GM19395 (cell line): ENCODE results near the gene SERPINB8.

Experiments
- ATAC-seq: cut with Tn5 transposase; IDR thresholded peaks from one replicate; pipeline ENCODE4 v1.9.1; 2021; ENCODE audit warnings: mild to moderate bottlenecking, moderate library complexity; ENCODE audit not compliant: unreplicated experiment

The SERPINB8 gene

DNA sequence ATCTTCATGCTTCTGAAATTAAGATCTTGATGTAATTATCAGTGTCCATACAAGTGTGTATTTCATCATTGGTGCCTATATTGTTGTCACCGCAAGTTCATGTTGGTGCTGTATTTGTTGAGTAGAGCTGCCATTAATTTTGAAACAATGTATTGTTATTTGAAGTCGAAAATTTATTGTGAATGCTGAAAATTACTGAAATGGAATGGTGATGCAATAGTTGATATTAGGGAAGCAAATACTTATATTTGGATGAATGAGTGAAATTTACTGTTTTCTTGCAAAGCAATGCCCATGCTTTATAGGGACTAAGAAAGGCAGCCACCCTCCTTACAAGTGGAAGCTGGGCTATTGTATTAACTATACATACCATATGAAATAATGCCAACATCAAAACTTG lies 41.6 kb downstream of the SERPINB8 start:
- ATAC-seq = no peak

DNA sequence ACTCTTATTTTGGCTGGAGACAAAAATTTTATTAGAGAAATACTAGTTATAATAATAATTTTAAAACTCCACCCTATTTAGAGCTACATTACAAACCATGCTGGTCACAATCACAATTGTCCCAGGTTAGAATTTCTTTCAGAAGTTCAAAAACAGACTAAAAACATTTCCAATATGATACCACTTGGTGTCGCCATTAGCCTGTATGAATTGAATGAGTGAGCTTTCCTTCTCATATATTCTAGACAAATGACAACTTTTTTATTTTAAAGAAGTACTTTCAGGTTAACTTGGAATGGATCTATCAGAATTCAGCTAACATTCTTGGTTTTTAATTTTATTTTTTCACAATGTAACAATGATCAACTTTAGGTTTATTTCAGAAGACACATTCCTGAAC lies 48.0 kb downstream of the SERPINB8 start:
- ATAC-seq = peak; percentile 73

DNA sequence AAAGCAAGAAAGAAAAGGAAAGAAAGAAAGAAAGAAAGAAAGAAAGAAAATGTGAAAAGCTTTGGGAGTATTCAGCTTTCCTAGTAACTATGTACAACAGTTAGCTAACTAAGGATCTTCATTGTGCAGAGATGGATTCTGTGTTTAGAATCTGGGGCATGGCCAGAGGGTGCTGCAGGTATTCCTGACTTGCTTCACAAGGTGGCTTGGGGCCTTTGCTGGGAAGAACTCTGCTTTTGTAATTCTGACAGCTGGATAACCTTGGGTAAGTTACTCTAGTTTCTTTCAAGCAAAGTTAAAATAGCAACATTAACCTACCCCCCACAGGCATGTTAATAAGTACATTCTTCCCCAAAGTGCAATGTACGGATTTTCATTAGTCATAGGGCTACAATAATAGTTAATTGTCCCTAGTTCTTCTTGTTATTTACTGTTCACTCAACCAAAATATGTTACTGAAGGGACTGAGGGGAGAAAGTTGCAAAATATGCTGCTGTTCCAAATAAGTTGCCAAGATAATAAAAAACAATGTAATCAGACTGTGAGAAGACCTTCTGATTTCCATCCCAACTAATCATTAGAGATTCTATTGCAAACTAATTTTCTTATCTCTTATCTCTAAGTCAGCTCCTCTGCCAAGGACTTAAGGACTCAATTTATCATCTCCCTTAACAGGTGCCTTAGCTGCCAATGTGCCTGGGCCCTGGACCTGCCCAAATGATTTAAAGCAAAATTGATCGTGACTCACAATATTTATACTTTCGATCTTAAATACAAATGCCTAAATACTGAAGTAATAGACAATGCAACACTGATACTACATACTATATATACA lies 50.3 kb downstream of the SERPINB8 start:
- no peak for ATAC-seq

DNA sequence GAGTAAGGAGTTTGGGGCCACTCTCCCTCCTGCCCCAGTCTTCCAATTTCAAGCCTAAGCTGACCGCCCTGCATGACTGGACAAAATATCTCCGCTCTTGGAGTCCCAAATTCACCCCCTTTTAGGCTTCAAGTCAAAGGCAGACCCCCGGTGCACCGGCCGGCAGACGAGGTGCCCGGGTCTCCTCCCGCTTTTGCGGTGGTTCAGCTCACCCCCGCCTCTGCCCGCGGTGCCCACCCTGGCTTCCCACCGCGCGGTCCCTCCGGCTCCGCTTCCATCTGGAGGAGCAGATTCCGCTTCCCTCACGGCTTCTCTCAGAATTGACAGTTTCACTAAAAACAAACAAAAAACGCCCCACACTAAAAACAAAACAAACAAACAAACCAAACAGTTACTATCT lies 56.5 kb downstream of the SERPINB8 start:
- ATAC-seq = no peak

DNA sequence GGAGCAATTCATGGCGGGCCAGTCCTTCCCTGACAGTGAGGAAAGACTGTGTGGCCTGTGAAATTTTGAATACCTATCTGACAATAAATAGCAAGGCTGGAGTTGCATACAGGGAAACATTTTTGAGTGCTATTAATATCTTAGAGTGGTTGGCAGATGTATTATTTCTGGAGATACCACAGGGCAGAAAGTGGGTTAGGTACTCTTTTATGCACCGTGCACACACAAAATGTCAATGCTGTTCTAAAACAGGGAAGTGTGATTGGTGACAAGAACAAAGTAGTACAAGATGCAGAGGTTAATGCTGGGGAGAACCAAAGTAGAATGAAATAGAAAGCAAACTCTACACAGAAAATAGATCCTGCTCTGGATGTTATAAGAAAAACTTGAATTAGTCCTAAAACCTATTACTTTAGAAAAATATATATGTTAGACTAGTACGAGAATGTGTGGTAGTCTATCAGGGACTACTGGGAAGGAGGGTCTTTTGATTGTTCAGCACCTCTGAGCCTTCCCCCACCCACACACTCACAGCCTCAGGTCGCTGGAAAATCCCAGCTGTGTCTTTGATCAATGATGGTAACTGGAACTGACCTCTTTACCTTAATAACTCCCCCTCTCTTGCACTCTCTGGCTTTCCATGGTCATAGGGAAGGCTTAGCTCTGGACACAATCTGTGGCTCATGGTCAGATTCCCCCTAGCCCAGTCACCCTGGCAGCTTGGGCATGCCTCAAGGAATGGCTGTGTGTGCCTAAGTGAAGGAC lies 58.2 kb downstream of the SERPINB8 start:
- peak; percentile 81 for ATAC-seq

DNA sequence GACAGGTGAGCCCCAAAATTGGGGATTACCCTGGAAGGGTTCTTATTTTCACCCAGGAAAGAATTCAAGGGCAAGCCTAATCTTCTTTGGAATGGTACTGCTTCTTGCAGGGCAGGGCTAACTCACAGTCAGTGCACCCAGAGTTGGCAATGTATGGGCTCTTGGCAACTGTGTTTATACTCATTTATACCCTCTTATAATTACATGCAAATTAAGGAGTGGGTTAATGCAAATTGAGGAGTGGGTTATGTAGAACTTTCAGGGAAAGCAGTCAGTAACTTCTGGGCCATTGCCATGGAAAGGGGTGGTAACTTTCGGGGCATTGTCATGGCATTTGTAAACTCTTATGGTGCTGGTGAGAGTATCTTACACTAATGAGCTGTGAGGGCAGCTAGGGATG lies 59.2 kb downstream of the SERPINB8 start:
- ATAC-seq = no peak

DNA sequence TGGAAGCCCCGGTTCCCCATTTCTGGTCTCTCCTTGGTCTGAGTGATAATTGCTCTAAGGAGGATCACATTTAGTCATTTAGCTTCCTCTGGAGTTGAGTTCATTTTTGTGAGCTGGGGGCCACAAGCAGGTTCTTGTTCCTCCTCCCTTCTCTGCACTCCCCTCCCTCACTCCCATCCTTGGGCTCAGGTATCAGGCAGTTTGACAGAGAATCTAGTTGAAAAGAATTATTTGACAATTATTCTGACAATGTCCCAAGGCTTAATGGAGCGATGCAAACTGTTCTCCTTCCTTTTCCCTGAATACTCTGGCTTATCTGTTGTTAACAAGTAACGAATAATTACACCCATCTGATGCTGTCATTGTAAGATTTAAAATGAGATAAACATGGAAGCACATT lies 61.5 kb downstream of the SERPINB8 start:
- no peak for ATAC-seq

DNA sequence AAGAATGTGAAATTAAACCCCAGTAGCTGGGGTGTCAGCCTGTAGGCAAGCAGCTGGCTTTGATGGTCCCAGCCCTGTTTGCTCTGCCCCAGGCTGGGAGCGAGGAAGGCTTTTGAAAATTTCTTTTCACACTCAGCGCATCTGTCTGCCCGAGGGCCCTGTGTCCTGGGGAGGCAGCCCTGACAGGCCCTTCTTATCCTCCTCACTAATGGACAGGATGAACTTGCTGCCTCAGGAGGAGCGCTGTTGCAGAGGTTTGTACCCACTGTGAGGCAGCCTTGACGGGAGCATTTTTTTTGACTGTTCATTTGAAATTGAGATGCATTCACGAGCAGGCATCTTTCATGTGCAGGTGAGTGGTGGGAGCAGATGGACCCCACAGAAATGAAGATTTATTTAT lies 62.4 kb downstream of the SERPINB8 start:
- no peak for ATAC-seq

DNA sequence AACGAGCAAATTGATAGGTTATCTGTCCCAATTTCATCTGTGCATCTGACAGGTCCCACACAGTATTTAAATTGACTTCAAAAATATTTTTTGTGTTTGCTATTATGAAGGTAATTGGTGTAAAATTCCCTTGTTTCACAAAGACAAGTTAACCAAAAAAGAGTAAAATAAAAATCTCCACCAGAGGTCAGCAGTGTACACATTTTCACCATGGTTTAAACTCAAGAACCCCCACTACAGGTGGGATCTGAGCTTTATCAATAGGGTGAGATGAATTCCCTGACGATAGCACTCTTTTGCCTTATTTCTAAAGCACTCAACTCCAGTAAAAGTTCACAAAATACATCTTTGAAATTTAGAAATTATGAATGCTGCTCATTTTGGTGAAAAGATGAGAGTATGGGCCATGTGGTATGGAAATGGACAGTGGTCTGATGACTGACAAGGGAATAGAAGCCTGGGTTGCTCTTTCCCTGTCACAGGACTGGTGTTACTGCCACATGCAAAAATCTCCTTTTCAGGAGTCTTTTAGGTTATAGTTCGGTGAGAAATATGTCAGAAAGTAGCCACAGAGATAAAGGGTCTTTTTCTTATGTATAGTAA lies 68.0 kb downstream of the SERPINB8 start:
- ATAC-seq = peak; percentile 79
